Erythroblast (primary cell): ENCODE measurements around the gene ZNF423.

Source experiments
- GATA1 ChIP-seq: IDR thresholded peaks from 2 replicates; pipeline ENCODE4 v1.6.1; 2011; ENCODE audit warnings: low read depth, mild to moderate bottlenecking, control low read depth, low read length, moderate library complexity
- POLR2A ChIP-seq: IDR thresholded peaks from 2 replicates; pipeline ENCODE4 v1.6.1; 2011; ENCODE audit warnings: mild to moderate bottlenecking, low read length

DNA sequence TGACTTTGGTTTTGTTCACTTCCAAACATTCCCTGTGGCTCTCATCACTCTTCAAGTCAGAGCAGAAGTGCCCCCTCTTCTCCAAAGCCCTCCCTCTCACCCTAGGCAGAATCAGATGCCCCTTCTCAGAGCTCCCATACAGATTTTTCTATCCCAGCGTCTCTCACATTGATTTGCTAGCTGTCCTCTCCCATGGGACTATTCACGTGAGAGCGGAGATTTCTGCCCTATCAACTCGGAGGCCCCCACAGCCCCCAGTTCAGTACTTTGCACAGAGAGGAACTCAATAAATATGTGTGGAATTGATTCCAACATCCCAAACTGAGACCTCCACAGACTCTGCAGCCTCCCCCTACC lies 299.7 kb downstream of the ZNF423 start:
- TF ChIP-seq POLR2A (no peak), GATA1 (no peak)
